Endodermal cell (in vitro differentiated cells): ENCODE results near the gene BUB1B. TPM values are rescaled to one million over a fixed set of nuclear protein-coding genes. Genes with fewer than 3 reads are reported as not detected.

Experiments used
- DNase-seq: peaks from one replicate; pipeline ENCODE4 v3.0.0-alpha.2; 2017
- H3K27ac ChIP-seq: 2 replicates; pipeline ENCODE4 v1.5.1; 2013; ENCODE audit warnings: mild to moderate bottlenecking, low read depth, low read length, moderate library complexity
- H3K27me3 ChIP-seq: 2 replicates; pipeline ENCODE4 v1.6.1; 2013; ENCODE audit warnings: mild to moderate bottlenecking, low read length, moderate library complexity; ENCODE audit not compliant: insufficient read depth, control insufficient read depth, poor library complexity, severe bottlenecking
- H3K36me3 ChIP-seq: 2 replicates; pipeline ENCODE4 v1.7.0; 2013; ENCODE audit warnings: mild to moderate bottlenecking, low read length, moderate library complexity; ENCODE audit not compliant: control insufficient read depth, insufficient read depth
- H3K4me1 ChIP-seq: one replicate; pipeline ENCODE4 v1.7.0; 2013; ENCODE audit warnings: low read length; ENCODE audit not compliant: control insufficient read depth, insufficient read depth
- H3K4me3 ChIP-seq: 2 replicates; pipeline ENCODE4 v1.5.1; 2013; ENCODE audit warnings: mild to moderate bottlenecking, low read length, moderate library complexity
- H3K9ac ChIP-seq: 2 replicates; pipeline ENCODE4 v1.6.1; 2013; ENCODE audit warnings: mild to moderate bottlenecking, low read length, moderate library complexity; ENCODE audit not compliant: poor library complexity, severe bottlenecking; ENCODE audit errors: extremely low read depth
- H3K9me3 ChIP-seq: 2 replicates; pipeline ENCODE4 v1.6.1; 2013; ENCODE audit warnings: mild to moderate bottlenecking, low read length, moderate library complexity; ENCODE audit not compliant: control insufficient read depth
- H3K27ac Mint-ChIP-seq: 2 replicates; pipeline ENCODE4 v1.8.0; 2020; ENCODE audit warnings: mixed read lengths
- H3K27me3 Mint-ChIP-seq: 2 replicates; pipeline ENCODE4 v1.8.0; 2021; ENCODE audit warnings: mild to moderate bottlenecking, mixed read lengths; ENCODE audit not compliant: insufficient read depth
- H3K36me3 Mint-ChIP-seq: 2 replicates; pipeline ENCODE4 v1.8.0; 2020; ENCODE audit warnings: low read depth, mixed read lengths
- H3K4me1 Mint-ChIP-seq: 2 replicates; pipeline ENCODE4 v1.8.0; 2020; ENCODE audit warnings: mixed read lengths
- H3K4me3 Mint-ChIP-seq: 2 replicates; pipeline ENCODE4 v1.8.0; 2020; ENCODE audit warnings: mild to moderate bottlenecking, moderate library complexity, mixed read lengths
- H3K9me3 Mint-ChIP-seq: 2 replicates; pipeline ENCODE4 v1.8.0; 2020; ENCODE audit warnings: mild to moderate bottlenecking, mixed read lengths
- WGBS, 2 experiments: methylation state at CpG; one replicate each; pipeline versions ENCODE4 v1.1.5 to v1.1.7; 2013; ENCODE audit warnings: missing lambda C conversion rate in 2 of 2, mixed read lengths in 1 of 2; ENCODE audit not compliant: insufficient coverage in 1 of 2, insufficient read length in 1 of 2; 5-methylcytosine and 5-hydroxymethylcytosine counted together
- total RNA-seq, 2 donors: library from RNA; stranded (reverse); fragmentation: NEBNext Ultra II Directional in 1 of 2; extraction: Animal tissue kit (Norgen Biotek cat#: 25700) in 1 of 2; gene quantifications; 2 replicates in 1 of 2; 3 replicates in 1 of 2; pipeline ENCODE4 v1.2.1, GENCODE V29; 2021
- TF ChIP-seq, protein P1 (sequence below): fragments of 200-600 bp; sonication (generic); conservative IDR thresholded peaks from 2 replicates; pipeline ENCODE4 v1.5.0; 2021; ENCODE audit warnings: antibody characterized with exemption, mild to moderate bottlenecking

Gene BUB1B
- total RNA-seq, 2 donors from 2014 or later, result 58.6 to 108 TPM

GRCh38 chr15:40266828-40267304 lies 106.0 kb downstream of the BUB1B start:
- TF ChIP-seq, protein P1, sequence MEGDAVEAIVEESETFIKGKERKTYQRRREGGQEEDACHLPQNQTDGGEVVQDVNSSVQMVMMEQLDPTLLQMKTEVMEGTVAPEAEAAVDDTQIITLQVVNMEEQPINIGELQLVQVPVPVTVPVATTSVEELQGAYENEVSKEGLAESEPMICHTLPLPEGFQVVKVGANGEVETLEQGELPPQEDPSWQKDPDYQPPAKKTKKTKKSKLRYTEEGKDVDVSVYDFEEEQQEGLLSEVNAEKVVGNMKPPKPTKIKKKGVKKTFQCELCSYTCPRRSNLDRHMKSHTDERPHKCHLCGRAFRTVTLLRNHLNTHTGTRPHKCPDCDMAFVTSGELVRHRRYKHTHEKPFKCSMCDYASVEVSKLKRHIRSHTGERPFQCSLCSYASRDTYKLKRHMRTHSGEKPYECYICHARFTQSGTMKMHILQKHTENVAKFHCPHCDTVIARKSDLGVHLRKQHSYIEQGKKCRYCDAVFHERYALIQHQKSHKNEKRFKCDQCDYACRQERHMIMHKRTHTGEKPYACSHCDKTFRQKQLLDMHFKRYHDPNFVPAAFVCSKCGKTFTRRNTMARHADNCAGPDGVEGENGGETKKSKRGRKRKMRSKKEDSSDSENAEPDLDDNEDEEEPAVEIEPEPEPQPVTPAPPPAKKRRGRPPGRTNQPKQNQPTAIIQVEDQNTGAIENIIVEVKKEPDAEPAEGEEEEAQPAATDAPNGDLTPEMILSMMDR, result no peak
- H3K4me1 Mint-ChIP-seq, result peaks cover 13% of the 10 kb centered on the region
- H3K4me3 Mint-ChIP-seq, result no peak overlapping the region
- no peak overlapping the region for H3K27ac Mint-ChIP-seq
- no peaks in the 10 kb centered on the region for H3K27me3 Mint-ChIP-seq
- H3K27me3 ChIP-seq, result no peaks in the 10 kb centered on the region
- H3K9me3 ChIP-seq, result no peaks in the 10 kb centered on the region
- peaks cover 3% of the 10 kb centered on the region for H3K4me1 ChIP-seq
- no peak overlapping the region for H3K27ac ChIP-seq
- 76 to 80% methylated on average over 5 to 7 of the region's 7 CpGs for WGBS, 2 experiments
- no peak for DNase-seq
- H3K9me3 Mint-ChIP-seq, result no peaks in the 10 kb centered on the region
- H3K36me3 ChIP-seq, result no peaks in the 10 kb centered on the region
- no peak overlapping the region for H3K4me3 ChIP-seq
- H3K36me3 Mint-ChIP-seq, result no peaks in the 10 kb centered on the region
- no peak overlapping the region for H3K9ac ChIP-seq

DNA sequence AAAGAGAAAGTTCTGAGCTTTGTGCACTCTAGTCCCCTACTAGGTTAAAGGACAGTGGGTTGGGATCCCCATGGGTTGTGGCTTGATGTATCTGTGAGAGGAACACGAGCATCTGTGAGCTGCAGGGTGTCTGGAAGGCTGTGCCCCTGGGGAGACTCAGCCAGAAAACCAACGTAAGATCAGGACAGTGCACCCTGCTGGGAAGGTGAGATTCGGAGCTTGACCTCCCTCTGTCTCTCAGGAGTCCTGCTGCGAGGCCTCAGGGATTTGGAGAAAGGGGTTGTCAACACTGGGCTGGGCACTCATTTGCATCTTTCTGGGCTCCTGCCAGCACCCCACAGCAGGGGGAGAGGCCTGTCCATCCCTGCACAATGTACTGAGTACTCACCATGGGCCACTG lies 106.8 kb downstream of the BUB1B start:
- TF ChIP-seq, protein P1, result no peak
- no peaks in the 10 kb centered on the region for H3K27me3 ChIP-seq
- H3K9me3 ChIP-seq, result no peaks in the 10 kb centered on the region

GRCh38 chr15:40269604-40270003 lies 108.7 kb downstream of the BUB1B start:
- TF ChIP-seq, protein P1, result no peak
- H3K27me3 Mint-ChIP-seq, result no peaks in the 10 kb centered on the region
- H3K9me3 Mint-ChIP-seq, result no peaks in the 10 kb centered on the region
- H3K9me3 ChIP-seq, result no peaks in the 10 kb centered on the region
- no peaks in the 10 kb centered on the region for H3K36me3 ChIP-seq
- no peak overlapping the region for H3K9ac ChIP-seq
- H3K27ac Mint-ChIP-seq, result no peak overlapping the region
- no peaks in the 10 kb centered on the region for H3K27me3 ChIP-seq
- H3K36me3 Mint-ChIP-seq, result peaks cover 8% of the 10 kb centered on the region
- no peak overlapping the region for H3K4me3 Mint-ChIP-seq
- no peak for DNase-seq
- no peak overlapping the region for H3K4me3 ChIP-seq
- WGBS, 2 experiments, result 59 to 73% methylated on average over 2 to 4 of the region's 4 CpGs
- no peak overlapping the region for H3K27ac ChIP-seq
- peaks cover 12% of the 10 kb centered on the region for H3K4me1 Mint-ChIP-seq
- peaks cover 3% of the 10 kb centered on the region for H3K4me1 ChIP-seq

More for the DNA sequence above, 106.8 kb downstream of the BUB1B start:
- Mint-ChIP-seq H3K27ac (no peak overlapping the region), H3K27me3 (no peaks in the 10 kb centered on the region), H3K4me3 (no peak overlapping the region), H3K4me1 (peaks cover 13% of the 10 kb centered on the region), H3K9me3 (no peaks in the 10 kb centered on the region), H3K36me3 (peaks cover 4% of the 10 kb centered on the region)
- Histone ChIP-seq H3K27ac (no peak overlapping the region), H3K4me1 (peaks cover 3% of the 10 kb centered on the region), H3K36me3 (no peaks in the 10 kb centered on the region), H3K4me3 (no peak overlapping the region), H3K9ac (no peak overlapping the region)
- 36 to 59% methylated on average over 3 to 4 of the region's 4 CpGs for WGBS, 2 experiments
- DNase-seq, result no peak
